OCI-LY3 (cell line): ENCODE results near the gene GTSF1L.

Source experiments
- H2AFZ ChIP-seq: fragments of 200-600, 300-600 bp; shearing (Covaris generic); 2 replicates; pipeline ENCODE4 v1.6.0; 2014; ENCODE audit warnings: antibody characterized with exemption, low read depth, low read length
- H3K27ac ChIP-seq: fragments of 200-600, 300-600 bp; sonication (generic); 2 replicates; pipeline ENCODE4 v1.5.1; 2014; ENCODE audit warnings: mild to moderate bottlenecking, low read length, moderate library complexity, mixed read lengths
- H3K27me3 ChIP-seq: fragments of 200-600, 300-600 bp; sonication (generic); 2 replicates; pipeline ENCODE4 v1.6.1; 2014; ENCODE audit warnings: low read depth, low read length, mixed read lengths
- H3K36me3 ChIP-seq: fragments of 200-600, 300-600 bp; sonication (generic); replicated peaks from 2 replicates; pipeline ENCODE3; 2014; ENCODE audit warnings: low read depth, low read length, mixed read lengths
- H3K4me1 ChIP-seq: fragments of 300-600, 200-600 bp; sonication (generic); 2 replicates; pipeline ENCODE4 v1.6.1; 2014; ENCODE audit warnings: low read length, mixed read lengths
- H3K4me2 ChIP-seq: fragments of 200-600, 300-600 bp; sonication (generic); 2 replicates; pipeline ENCODE4 v1.6.1; 2014; ENCODE audit warnings: low read length, mixed read lengths
- H3K4me3 ChIP-seq: fragments of 300-600, 200-600 bp; sonication (generic); 2 replicates; pipeline ENCODE4 v1.5.1; 2014; ENCODE audit warnings: antibody characterized with exemption, mild to moderate bottlenecking, low read length, moderate library complexity
- H3K79me2 ChIP-seq: fragments of 300-600, 200-600 bp; shearing (Covaris generic); 2 replicates; pipeline ENCODE4 v1.6.1; 2014; ENCODE audit warnings: mild to moderate bottlenecking, low read length, mixed read lengths
- H3K9ac ChIP-seq: fragments of 300-600, 200-600 bp; shearing (Covaris generic); 2 replicates; pipeline ENCODE4 v1.6.0; 2014; ENCODE audit warnings: mild to moderate bottlenecking, low read length, moderate library complexity
- H3K9me3 ChIP-seq: fragments of 200-600, 300-600 bp; shearing (Covaris generic); 2 replicates; pipeline ENCODE4 v1.6.1; 2014; ENCODE audit warnings: low read length, mixed read lengths; ENCODE audit not compliant: insufficient read depth
- H4K20me1 ChIP-seq: fragments of 200-600, 300-600 bp; sonication (generic); 2 replicates; pipeline ENCODE4 v1.6.1; 2016; ENCODE audit warnings: low read length, mixed read lengths; ENCODE audit not compliant: insufficient read depth
- CTCF ChIP-seq: fragments of 200-600, 300-600 bp; sonication (generic); IDR thresholded peaks from 2 replicates; pipeline ENCODE4 v1.5.1; 2014; ENCODE audit warnings: antibody characterized with exemption, low read length, low read depth
- EZH2phosphoT487 ChIP-seq: fragments of 200-600 bp; shearing (Covaris generic); IDR thresholded peaks from 2 replicates; pipeline ENCODE4 v1.6.1; 2018; ENCODE audit warnings: antibody characterized with exemption, mixed run types, low read depth

Gene GTSF1L

DNA sequence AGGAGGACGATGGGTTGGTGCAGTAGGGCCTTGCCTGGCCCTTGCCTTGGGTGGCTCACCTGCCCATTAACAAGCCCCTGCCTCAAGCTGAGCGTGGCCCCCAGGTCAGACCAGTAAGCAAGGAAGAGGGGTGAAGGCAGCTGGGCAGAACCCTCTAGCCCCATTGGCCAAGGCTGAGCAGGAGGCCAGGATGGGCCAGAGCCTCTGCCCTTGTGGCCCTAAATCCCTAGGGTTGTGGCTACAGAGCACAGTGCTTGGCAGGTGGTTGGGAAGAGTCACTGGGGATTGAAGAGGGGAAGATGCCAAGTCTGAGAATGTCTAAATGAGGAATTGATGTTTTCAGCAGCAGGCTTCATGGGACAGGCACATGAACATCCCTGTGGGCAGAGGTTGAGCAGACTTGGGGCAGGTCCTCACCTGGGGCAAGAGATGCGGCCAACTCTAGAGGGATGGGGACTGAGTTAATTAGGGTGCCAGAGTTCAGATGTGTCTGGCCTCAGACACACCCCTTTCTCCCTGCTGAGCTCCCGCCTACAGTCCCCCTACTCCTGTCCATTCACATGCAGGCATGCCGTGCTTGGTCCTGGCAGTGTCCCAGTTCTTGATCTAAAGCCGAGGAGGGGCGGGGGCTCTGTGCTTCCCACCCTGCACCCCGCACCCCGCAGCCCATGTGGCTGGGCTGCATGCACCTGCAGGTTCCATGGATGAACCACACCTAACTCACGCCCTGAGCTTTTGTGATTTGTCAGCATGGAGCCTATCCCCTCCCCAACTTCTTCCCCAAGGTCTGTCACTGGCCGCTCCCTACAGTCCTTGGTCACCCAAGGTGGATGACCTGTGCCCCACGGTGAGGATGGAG lies 9.8 kb downstream of the GTSF1L start:
- Histone ChIP-seq H3K27ac (no peak overlapping the region), H2AFZ (no peak overlapping the region), H3K9ac (no peak overlapping the region), H3K79me2 (no peaks in the 10 kb centered on the region), H3K27me3 (no peaks in the 10 kb centered on the region), H4K20me1 (no peaks in the 10 kb centered on the region), H3K4me1 (peaks cover 9% of the 10 kb centered on the region), H3K36me3 (peaks cover 65% of the 10 kb centered on the region), H3K4me2 (no peak overlapping the region), H3K4me3 (no peak overlapping the region), H3K9me3 (no peaks in the 10 kb centered on the region)
- TF ChIP-seq EZH2phosphoT487 = no peak

GRCh38 chr20:43716123-43716522 lies 10.7 kb downstream of the GTSF1L start:
- H3K27ac ChIP-seq = no peak overlapping the region
- H3K36me3 ChIP-seq = peaks cover 74% of the 10 kb centered on the region
- H4K20me1 ChIP-seq = no peaks in the 10 kb centered on the region
- no peaks in the 10 kb centered on the region for H3K79me2 ChIP-seq
- H3K27me3 ChIP-seq = no peaks in the 10 kb centered on the region
- no peak overlapping the region for H3K9ac ChIP-seq
- TF ChIP-seq EZH2phosphoT487 (no peak), CTCF (no peak)
- no peaks in the 10 kb centered on the region for H3K9me3 ChIP-seq
- peaks cover under 1% of the 10 kb centered on the region; the same call in 1 of the 2 replicates for H3K4me1 ChIP-seq
- no peak overlapping the region for H2AFZ ChIP-seq
- H3K4me2 ChIP-seq = no peak overlapping the region
- no peak overlapping the region for H3K4me3 ChIP-seq

- Histone ChIP-seq H3K36me3 (peaks cover 80% of the 10 kb centered on the region), H3K27ac (no peak overlapping the region), H3K4me2 (no peak overlapping the region), H4K20me1 (no peaks in the 10 kb centered on the region), H3K9ac (no peak overlapping the region), H3K79me2 (no peaks in the 10 kb centered on the region; the same call in 1 of the 2 replicates), H3K4me3 (no peak overlapping the region), H3K9me3 (no peaks in the 10 kb centered on the region), H3K27me3 (no peaks in the 10 kb centered on the region), H3K4me1 (peaks cover 2% of the 10 kb centered on the region; the same call in 1 of the 2 replicates), H2AFZ (no peak overlapping the region)
- no peak for TF ChIP-seq CTCF
- TF ChIP-seq EZH2phosphoT487 = no peak
Observed at GRCh38 chr20:43715511-43715910, 11.3 kb downstream of the GTSF1L start.

- Histone ChIP-seq H3K36me3 (peaks cover 83% of the 10 kb centered on the region), H3K9ac (no peak overlapping the region), H3K4me3 (no peak overlapping the region), H3K27me3 (no peaks in the 10 kb centered on the region), H4K20me1 (no peaks in the 10 kb centered on the region), H3K79me2 (peaks cover 3% of the 10 kb centered on the region), H2AFZ (no peak overlapping the region), H3K27ac (no peak overlapping the region), H3K4me1 (peaks cover 7% of the 10 kb centered on the region; the same call in 1 of the 2 replicates), H3K4me2 (no peak overlapping the region), H3K9me3 (0 out of 2 replicates have a peak, but pooled peaks cover 2% of the 10 kb centered on the region)
- TF ChIP-seq EZH2phosphoT487 (no peak), CTCF (no peak)
Observed at GRCh38 chr20:43715044-43715443, 11.8 kb downstream of the GTSF1L start.
